ENCODE measurements around the gene VKORC1L1. TPM values are rescaled to one million over a fixed set of nuclear protein-coding genes. Genes with fewer than 3 reads are reported as not detected.
A peak's percentile ranks its signal among the peaks of the same experiment; 100 is the strongest.

The VKORC1L1 gene
- total and polyA plus RNA-seq, 9 of the 15 experiments (the other 6 are each of a cell fraction or from before 2014, with no cell fraction given) = 6.8 to 36.5 (median 19.3) TPM

- TF ChIP-seq FIP1L1 (IDR thresholded peaks at IDR 0.05; ENCODE audit: low read depth, low read length, poor library complexity, severe bottlenecking) = no peak
- TF ChIP-seq HCFC1 (IDR thresholded peaks at IDR 0.05; ENCODE audit: low read depth, low read length) = no peak
- TF ChIP-seq, protein P1, sequence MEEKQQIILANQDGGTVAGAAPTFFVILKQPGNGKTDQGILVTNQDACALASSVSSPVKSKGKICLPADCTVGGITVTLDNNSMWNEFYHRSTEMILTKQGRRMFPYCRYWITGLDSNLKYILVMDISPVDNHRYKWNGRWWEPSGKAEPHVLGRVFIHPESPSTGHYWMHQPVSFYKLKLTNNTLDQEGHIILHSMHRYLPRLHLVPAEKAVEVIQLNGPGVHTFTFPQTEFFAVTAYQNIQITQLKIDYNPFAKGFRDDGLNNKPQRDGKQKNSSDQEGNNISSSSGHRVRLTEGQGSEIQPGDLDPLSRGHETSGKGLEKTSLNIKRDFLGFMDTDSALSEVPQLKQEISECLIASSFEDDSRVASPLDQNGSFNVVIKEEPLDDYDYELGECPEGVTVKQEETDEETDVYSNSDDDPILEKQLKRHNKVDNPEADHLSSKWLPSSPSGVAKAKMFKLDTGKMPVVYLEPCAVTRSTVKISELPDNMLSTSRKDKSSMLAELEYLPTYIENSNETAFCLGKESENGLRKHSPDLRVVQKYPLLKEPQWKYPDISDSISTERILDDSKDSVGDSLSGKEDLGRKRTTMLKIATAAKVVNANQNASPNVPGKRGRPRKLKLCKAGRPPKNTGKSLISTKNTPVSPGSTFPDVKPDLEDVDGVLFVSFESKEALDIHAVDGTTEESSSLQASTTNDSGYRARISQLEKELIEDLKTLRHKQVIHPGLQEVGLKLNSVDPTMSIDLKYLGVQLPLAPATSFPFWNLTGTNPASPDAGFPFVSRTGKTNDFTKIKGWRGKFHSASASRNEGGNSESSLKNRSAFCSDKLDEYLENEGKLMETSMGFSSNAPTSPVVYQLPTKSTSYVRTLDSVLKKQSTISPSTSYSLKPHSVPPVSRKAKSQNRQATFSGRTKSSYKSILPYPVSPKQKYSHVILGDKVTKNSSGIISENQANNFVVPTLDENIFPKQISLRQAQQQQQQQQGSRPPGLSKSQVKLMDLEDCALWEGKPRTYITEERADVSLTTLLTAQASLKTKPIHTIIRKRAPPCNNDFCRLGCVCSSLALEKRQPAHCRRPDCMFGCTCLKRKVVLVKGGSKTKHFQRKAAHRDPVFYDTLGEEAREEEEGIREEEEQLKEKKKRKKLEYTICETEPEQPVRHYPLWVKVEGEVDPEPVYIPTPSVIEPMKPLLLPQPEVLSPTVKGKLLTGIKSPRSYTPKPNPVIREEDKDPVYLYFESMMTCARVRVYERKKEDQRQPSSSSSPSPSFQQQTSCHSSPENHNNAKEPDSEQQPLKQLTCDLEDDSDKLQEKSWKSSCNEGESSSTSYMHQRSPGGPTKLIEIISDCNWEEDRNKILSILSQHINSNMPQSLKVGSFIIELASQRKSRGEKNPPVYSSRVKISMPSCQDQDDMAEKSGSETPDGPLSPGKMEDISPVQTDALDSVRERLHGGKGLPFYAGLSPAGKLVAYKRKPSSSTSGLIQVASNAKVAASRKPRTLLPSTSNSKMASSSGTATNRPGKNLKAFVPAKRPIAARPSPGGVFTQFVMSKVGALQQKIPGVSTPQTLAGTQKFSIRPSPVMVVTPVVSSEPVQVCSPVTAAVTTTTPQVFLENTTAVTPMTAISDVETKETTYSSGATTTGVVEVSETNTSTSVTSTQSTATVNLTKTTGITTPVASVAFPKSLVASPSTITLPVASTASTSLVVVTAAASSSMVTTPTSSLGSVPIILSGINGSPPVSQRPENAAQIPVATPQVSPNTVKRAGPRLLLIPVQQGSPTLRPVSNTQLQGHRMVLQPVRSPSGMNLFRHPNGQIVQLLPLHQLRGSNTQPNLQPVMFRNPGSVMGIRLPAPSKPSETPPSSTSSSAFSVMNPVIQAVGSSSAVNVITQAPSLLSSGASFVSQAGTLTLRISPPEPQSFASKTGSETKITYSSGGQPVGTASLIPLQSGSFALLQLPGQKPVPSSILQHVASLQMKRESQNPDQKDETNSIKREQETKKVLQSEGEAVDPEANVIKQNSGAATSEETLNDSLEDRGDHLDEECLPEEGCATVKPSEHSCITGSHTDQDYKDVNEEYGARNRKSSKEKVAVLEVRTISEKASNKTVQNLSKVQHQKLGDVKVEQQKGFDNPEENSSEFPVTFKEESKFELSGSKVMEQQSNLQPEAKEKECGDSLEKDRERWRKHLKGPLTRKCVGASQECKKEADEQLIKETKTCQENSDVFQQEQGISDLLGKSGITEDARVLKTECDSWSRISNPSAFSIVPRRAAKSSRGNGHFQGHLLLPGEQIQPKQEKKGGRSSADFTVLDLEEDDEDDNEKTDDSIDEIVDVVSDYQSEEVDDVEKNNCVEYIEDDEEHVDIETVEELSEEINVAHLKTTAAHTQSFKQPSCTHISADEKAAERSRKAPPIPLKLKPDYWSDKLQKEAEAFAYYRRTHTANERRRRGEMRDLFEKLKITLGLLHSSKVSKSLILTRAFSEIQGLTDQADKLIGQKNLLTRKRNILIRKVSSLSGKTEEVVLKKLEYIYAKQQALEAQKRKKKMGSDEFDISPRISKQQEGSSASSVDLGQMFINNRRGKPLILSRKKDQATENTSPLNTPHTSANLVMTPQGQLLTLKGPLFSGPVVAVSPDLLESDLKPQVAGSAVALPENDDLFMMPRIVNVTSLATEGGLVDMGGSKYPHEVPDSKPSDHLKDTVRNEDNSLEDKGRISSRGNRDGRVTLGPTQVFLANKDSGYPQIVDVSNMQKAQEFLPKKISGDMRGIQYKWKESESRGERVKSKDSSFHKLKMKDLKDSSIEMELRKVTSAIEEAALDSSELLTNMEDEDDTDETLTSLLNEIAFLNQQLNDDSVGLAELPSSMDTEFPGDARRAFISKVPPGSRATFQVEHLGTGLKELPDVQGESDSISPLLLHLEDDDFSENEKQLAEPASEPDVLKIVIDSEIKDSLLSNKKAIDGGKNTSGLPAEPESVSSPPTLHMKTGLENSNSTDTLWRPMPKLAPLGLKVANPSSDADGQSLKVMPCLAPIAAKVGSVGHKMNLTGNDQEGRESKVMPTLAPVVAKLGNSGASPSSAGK (IDR thresholded peaks at IDR 0.05) = no peak
- TF ChIP-seq, protein P2, sequence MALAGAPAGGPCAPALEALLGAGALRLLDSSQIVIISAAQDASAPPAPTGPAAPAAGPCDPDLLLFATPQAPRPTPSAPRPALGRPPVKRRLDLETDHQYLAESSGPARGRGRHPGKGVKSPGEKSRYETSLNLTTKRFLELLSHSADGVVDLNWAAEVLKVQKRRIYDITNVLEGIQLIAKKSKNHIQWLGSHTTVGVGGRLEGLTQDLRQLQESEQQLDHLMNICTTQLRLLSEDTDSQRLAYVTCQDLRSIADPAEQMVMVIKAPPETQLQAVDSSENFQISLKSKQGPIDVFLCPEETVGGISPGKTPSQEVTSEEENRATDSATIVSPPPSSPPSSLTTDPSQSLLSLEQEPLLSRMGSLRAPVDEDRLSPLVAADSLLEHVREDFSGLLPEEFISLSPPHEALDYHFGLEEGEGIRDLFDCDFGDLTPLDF (CRISPR knock-in tag; IDR thresholded peaks at IDR 0.05) = no peak
- TF ChIP-seq CBFA2T3 (IDR thresholded peaks at IDR 0.05) = peak; percentile 45
- TF ChIP-seq ZNF699 (CRISPR knock-in tag; IDR thresholded peaks at IDR 0.05; ENCODE audit: insufficient replicate concordance) = no peak
- TF ChIP-seq HLTF (IDR thresholded peaks at IDR 0.05) = no peak
- TF ChIP-seq, protein P3, sequence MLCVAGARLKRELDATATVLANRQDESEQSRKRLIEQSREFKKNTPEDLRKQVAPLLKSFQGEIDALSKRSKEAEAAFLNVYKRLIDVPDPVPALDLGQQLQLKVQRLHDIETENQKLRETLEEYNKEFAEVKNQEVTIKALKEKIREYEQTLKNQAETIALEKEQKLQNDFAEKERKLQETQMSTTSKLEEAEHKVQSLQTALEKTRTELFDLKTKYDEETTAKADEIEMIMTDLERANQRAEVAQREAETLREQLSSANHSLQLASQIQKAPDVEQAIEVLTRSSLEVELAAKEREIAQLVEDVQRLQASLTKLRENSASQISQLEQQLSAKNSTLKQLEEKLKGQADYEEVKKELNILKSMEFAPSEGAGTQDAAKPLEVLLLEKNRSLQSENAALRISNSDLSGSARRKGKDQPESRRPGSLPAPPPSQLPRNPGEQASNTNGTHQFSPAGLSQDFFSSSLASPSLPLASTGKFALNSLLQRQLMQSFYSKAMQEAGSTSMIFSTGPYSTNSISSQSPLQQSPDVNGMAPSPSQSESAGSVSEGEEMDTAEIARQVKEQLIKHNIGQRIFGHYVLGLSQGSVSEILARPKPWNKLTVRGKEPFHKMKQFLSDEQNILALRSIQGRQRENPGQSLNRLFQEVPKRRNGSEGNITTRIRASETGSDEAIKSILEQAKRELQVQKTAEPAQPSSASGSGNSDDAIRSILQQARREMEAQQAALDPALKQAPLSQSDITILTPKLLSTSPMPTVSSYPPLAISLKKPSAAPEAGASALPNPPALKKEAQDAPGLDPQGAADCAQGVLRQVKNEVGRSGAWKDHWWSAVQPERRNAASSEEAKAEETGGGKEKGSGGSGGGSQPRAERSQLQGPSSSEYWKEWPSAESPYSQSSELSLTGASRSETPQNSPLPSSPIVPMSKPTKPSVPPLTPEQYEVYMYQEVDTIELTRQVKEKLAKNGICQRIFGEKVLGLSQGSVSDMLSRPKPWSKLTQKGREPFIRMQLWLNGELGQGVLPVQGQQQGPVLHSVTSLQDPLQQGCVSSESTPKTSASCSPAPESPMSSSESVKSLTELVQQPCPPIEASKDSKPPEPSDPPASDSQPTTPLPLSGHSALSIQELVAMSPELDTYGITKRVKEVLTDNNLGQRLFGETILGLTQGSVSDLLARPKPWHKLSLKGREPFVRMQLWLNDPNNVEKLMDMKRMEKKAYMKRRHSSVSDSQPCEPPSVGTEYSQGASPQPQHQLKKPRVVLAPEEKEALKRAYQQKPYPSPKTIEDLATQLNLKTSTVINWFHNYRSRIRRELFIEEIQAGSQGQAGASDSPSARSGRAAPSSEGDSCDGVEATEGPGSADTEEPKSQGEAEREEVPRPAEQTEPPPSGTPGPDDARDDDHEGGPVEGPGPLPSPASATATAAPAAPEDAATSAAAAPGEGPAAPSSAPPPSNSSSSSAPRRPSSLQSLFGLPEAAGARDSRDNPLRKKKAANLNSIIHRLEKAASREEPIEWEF (CRISPR knock-in tag; IDR thresholded peaks at IDR 0.05) = no peak
Measured at GRCh38 chr7:65980478-65981250, 107.8 kb downstream of the VKORC1L1 start (continued).
